ENCODE measurements around the gene UPB1. TPM values are rescaled to one million over a fixed set of nuclear protein-coding genes. Genes with fewer than 3 reads are reported as not detected.
A peak's percentile ranks its signal among the peaks of the same experiment; 100 is the strongest.

Gene UPB1
- total RNA-seq: not detected in 2 replicates

DNA sequence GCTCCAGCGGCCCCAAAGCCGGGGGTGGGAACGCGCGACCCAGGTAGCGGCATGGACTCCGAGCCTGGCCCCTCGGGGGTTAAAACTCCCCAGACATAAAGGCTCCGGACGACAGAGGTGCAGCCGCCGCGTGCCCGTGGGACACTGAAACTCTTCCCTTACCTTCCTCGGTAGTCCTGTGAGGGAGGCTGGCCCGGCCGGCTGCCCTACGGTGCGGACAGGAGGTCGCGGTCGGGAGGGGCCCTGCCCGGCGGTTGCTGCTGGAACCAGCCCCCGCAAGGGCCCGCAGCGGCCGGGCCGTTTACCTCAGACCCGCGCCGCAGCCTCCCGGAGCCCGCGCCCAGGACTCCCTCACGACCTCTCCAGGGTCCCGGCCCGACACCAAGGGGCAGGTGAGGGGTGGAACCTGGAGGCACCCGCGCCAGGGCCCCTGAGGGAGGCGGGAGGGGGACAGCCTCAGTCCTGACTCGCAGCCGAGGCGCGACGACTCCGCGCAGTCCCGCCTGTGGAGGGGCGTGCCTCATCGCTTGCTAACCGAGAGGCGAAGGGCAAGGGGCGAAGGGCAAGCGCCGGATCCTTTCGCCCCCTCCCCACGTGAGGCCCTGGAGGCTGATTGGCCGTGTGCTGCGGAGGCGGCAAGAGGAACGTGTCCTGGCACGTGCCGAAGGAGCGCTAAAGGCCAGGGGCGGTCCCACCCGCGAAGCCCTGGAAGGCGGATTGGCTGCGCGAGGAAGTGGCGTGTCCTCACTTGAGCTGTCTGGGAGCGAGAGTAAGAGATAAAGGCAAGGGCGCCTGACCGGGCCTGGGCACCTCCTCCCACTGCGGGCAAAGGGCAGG, at the start of gene UPB1:
Gene UPB1 (plus strand): TSS at position 805 of the 837 bp plus-strand sequence. CDS start 72 bp downstream, outside the sequence.
- DNase-seq (ENCODE audit: low read depth): no peak

- DNase-seq (ENCODE audit: low read depth): peak; percentile 19
These were observed 49.5 kb upstream of the UPB1 start for GRCh38 chr22:24445481-24446259.

DNA sequence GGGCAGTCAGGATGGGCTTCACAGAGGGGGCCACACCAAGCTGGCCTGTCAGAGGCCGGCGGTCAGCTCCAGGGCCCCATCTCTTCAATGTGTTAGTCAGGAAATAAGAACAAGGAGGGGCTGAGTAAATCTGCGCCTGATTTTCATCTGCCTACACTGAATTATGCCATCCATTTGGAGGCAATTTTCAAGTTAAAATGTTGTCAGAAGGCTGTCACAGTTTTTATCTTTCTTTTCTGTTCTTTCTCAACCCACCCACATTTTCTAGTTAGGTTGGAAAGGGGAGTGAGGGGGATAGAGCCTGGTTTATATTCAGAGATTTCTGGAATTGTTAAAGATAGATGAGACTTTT, 48.9 kb upstream of the UPB1 start:
- no peak for DNase-seq (ENCODE audit: low read depth)

- DNase-seq (ENCODE audit: low read depth): no peak
These were observed 44.5 kb upstream of the UPB1 start for GRCh38 chr22:24450610-24451009.

- no peak for DNase-seq (ENCODE audit: low read depth)
These were observed 44.0 kb upstream of the UPB1 start for GRCh38 chr22:24451162-24451561.

DNA sequence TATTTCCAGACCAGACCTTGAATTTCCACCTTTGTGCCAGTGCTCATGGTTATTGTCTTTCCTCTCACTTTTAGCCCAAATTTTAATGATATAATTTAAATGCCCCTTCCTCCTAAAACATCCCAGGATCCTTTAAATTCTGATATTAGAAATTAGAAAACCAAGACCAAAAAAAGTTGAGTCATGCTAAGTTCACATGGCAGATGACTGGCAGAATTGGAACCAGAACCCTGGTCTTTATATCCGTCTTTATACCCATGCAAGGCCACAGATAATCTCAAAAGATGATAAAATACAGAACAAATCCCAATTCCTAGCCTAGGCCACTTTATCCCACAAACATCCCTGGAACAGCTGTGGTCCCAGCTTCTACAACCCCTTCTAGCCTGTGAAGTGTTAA, 41.3 kb upstream of the UPB1 start:
- no peak for DNase-seq (ENCODE audit: low read depth)

DNA sequence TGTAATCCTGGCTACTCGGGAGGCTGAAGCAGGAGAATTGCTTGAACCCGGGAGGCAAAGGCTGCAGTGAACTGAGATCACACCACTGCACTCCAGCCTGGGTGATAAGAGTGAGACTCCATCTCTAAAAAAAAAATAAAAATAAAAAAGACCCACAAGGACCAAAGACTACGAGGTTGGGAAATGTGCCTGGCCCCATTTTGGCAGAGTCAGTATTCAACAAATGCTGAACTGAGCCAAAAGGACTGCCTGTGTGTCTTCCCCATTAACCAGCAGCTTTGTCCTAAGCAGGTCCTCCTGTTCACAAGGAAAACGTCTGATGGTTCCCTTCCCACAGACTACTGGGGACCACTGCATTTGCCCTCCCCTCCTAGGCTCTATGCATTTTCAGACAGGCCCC, 40.1 kb upstream of the UPB1 start:
- DNase-seq (ENCODE audit: low read depth): no peak

GRCh38 chr22:24455751-24456426, 39.2 kb upstream of the UPB1 start:
- DNase-seq (ENCODE audit: low read depth): no peak

DNA sequence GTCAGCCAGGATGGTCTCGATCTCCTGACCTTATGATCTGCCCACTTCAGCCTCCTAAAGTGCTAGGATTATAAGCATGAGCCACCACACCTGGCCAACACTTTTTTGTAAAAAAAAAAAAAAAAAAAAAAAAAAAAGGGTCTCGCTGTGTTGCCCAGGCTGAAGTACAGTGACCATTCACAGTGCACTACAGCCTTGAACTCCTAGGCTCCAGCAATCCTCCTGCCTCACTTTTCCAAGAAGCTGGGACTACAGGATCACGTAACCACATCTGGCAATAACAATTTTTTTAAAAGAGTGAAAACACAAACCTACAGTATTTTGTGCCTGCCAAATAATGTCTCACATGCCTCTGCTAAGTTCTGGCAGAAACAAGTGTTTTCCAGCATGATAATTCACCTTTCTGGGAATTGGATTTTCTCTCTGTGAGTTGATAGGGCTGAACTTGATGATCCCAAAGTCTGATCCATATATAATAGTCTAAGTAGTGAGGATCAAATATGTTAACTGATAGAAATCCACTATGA, 37.2 kb upstream of the UPB1 start:
- no peak for DNase-seq (ENCODE audit: low read depth)

DNA sequence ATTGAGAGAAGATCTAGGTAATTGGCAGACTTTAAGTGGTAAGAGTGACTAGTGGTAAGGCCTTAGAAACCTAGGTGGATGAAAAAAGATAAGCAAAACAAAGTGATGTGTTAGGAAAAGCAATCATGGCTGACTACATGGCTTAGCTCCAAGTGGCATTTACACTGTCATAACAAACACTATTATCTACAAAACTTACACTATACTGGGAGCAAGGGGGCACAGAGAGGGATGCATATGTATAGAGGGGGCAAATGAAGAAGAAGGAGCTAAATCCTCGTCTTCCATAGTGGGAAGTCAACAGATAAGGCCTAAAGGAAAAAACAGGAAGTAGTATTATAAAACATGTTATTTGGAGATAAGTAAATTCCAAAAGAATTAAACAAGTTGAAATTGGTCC, 35.2 kb upstream of the UPB1 start:
- DNase-seq (ENCODE audit: low read depth): no peak

- DNase-seq (ENCODE audit: low read depth): no peak
These were observed 34.6 kb upstream of the UPB1 start for GRCh38 chr22:24460418-24461089.

DNA sequence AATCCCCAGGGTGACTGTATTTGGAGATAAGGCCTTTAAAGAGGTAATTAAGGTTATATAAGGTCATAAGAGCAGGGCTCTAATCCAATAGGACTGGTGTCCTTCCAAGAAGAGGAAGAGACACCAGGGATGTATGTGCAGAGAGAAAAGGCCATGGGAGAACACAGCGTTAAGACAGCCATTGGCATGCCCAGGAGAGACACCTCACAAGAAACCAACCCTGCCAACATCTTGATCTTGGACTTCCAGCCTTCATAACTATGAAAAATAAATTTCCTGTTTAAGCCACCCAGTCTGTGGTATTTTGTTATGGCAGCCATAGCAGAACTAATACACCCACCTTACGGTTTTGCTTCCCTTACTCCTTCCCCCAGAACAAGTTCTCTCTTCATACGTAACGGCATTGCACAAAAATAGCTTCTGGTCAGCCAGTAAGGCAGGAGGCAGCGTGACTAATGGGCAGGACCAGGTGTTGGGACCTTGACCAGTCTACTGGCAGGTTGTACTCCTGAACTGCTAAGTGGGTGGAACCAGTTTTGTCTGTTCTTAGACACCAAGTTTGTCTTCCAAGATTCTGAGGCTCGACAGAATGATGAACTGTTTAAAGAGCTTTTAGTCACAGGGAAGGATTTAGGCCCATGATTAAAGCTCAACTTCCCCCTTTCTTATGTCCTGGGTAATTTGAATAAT, 31.9 kb upstream of the UPB1 start:
- DNase-seq (ENCODE audit: low read depth): no peak

DNA sequence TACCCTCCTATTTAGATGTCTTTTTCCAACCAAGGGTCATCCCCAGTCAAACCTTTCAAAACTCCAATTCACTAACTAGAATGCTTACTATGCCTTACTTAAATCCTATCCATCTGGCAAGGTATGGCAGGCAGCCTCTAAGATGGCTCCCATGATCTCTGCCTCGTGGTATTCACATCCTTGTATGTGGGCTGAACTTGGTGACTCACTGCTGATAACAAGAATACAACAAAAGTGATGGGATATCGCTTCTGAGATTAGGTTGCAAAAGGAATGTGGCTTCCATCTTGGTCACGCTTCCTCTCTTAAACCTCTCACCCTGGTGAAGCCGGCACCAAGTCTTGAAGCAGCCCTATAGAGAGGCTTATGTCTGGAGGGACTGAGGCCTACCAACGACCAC, 29.6 kb upstream of the UPB1 start:
- no peak for DNase-seq (ENCODE audit: low read depth)

DNA sequence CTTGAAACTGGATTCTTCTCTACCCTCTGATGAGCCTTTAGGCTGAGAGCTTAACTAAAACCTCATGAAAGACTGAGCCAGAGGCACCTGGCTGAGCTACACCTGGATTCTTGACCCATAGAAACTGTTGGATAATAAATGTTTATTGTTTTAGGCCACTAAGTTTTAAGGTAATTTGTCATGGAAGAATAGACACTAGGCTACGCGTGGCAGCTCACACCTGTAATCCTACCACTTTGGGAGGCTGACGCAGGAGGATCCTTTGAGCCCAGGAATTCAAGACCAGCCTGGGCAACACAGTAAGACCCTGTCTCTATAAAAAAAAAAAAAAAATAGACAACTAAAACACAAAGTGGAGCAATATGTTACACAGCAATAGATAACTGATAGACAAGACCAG, 29.2 kb upstream of the UPB1 start:
- no peak for DNase-seq (ENCODE audit: low read depth)

GRCh38 chr22:24466716-24467328, 28.3 kb upstream of the UPB1 start:
- DNase-seq (ENCODE audit: low read depth): peak; percentile 75

GRCh38 chr22:24467340-24467739, 27.8 kb upstream of the UPB1 start:
- no peak for DNase-seq (ENCODE audit: low read depth)

DNA sequence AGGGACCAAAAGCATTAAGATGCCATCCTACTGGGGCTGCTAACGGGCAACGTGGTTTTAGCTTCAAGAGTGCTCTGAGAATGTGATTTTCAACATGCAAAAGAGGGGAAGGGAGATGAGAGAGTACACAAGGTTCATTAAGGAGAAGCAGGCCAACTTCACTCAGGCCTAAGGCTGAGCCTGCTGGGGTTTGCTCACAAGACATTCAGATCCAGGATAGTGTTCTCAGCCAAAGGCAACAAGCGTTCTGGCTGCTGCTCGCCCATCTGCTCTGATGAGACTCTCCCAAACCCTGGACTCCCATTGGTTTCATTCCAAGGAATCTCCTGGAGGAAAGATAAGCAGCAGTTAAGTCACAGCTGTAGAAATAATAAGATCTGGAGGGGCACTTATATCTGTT, 23.6 kb upstream of the UPB1 start:
- no peak for DNase-seq (ENCODE audit: low read depth)

DNA sequence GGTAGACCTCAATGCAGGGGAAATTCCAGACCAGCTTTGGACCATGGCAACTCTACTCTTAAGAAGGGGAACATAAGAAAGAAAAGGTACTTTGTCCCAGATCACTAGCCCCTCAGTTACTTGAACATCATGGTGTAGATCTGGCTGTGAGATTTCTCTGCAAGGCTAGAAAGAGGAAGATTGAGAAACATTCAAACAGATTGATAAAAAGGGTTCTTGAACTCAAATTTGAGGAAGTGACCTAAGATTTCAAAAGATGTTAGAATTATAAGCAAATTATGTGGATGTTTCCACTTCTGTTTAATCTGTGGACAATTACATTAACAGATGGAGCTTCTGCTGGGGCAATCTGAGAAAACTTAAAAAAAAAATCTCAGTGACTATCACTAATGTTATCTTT, 21.8 kb upstream of the UPB1 start:
- DNase-seq (ENCODE audit: low read depth): no peak

GRCh38 chr22:24474221-24474620, 20.9 kb upstream of the UPB1 start:
- DNase-seq (ENCODE audit: low read depth): peak; percentile 95

GRCh38 chr22:24474649-24475255, 20.4 kb upstream of the UPB1 start:
- no peak for DNase-seq (ENCODE audit: low read depth)
